NCI-H2107 treated with DMSO at 0.1 percent for 48 hours (cell line): Measurements from ENCODE around the gene ADAMTS16.

ENCODE experiments used
- DNase-seq: peaks from one replicate; lab custom pipeline; 2025; ENCODE audit not compliant: unreplicated experiment; lab: John Stamatoyannopoulos, UW

The ADAMTS16 gene

DNA sequence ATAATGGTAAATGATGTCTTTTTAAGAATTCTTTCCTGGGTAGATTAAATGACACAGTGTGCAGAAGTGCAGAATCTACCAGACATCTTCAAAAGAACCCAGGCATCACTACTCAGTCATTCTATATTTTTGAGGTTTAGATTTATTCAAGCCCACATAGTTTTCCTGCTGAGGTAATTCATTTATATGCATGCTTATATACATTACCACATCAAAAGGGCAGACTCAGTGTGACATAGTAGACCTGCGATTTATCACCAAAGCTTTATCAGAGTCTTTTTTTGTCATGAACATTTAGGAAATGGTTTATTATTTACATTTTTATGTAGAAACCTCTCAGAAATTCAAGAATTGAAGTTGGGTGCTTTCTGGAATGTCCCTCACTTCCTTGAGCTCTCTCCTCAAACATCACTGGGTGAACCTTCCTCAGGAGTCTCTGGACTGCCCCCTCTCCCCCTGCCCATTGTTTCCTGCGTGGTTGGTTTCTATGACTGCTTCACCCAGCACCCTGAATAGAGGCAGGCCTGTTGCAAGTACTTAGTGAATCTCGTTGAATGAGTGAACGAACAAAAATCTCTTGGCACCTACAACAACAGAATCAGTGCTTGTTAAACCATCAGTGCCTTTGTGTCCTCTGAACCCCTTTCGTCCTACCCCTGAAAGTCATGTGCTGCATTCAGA lies 42.5 kb downstream of the ADAMTS16 start:
- no peak for DNase-seq

DNA sequence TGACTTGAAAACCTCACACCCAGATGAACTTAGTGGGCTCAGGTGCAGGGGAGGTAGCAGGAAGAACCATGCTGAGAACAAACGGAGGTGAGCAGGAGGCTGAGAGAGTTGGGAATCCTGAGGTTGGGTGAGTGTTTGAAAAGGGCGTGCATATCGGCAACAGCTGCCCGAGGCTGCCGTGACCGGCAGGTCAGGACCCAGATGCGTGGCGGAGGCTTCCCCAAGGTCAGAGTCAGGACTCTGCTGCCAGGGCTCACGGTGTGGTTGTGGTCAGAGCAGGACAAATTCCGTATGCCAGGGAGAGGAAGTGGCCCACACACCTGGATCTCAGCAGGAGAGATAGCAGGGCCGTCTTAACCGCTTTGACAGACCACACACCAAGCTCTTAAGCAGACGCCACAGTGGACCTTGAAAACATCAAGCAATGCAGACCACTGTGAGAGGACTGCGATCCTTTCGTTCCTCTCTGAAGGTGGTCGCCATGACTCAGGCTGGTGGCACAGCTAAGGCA lies 43.1 kb downstream of the ADAMTS16 start:
- no peak for DNase-seq

DNA sequence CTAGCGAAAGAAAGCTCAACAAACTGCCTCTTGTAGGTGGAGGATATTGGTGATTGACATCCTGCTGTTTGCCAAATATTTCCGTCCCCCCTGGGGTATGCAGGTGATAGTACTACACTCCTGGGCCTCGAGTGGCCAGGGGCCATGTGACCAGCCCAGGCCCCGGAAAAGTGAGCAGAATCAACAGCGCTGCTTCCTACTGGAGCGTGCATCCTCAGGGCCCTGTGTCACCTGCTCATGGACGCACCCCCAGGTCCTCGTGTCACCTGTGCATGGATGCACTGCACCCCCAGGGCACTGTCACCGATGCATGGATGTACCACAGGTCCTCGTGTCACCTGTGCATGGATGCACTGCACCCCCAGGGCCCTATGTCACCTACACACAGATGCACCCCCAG lies 43.8 kb downstream of the ADAMTS16 start:
- DNase-seq = no peak

DNA sequence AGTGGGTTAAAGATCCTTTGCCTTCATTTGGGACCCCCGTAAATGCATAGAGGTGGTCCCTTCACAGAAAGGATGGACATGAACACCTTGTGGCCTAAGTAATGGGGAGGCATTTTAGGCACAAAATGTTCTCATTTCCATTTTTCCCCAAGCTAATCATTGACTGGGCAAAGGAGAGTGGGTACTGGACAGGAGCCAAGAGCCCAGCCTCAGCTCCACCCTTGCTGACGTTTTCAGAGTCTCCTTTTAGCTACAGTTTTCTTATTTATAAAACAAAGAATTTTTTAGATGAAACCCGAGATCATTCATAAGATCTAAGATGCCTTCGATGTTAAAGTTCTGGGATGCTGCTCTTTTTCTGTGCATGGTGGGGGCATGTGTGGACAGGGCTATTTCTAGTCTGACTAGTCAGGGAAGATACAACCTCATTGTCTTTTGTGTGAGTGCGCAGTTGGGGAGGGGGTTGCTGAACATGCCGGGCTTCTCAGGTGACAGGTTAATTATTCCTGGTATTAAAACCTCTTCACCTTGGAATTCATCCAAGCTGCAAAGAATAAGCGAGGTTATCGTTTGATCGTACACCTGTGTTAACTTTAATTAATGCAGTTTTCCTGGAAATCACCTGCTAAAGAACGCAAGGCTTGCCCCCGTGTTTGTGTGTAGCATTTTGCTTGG lies 48.4 kb downstream of the ADAMTS16 start:
- peak; percentile 18 for DNase-seq

DNA sequence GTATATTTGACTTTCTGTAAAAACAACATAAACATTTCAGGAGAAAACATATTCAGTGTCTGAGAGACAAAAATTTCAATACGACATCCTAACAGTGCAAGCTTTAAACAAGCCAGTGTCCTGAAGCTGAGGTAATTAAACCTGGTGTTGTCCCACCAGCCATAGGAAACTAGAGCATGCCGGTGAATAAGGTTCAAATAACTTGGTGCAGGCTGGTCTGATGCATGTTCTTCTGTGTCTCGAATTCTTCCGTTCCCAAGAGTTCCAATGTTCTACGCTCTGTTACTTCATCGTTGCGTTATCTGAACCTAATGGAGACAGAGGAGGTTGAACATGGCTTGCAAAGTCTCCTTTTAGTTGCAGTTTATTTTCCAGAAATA lies 48.9 kb downstream of the ADAMTS16 start:
- no peak for DNase-seq

DNA sequence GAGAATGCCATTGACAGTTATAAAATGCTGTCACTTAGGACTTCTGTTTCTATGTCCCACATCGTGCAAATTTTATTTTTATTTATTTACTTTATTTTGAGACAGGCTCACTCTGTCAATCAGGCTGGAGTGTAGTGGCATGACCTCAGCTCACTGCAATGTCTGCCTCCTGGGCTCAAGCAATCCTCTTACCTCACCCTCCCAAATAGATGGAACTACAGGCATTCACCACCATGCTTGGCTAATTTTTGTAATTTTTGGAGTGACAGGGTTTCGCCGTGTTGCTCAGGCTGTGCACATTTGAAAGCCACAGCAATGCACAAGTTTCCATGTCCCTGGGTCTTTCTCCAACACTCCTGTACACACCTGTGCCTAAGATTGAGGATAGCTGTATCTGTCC lies 51.8 kb downstream of the ADAMTS16 start:
- no peak for DNase-seq

DNA sequence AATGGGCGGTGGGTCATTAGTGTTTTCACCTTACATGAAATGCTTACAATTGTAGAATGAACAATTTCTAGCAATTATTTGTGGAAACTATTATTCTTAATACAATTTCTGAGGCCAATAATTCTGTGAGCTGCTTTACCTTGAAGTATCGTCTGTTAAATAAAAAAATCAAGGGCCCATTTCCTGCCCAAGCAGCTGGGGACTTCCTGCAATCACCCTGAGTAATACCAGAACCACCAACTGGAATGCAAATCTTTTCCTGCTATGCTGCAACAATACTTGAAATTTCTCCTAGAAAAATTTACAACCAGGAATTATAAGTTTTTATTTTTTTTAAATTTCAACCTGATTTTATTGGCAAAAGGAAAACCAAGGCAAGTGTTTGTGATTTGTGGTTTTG lies 52.6 kb downstream of the ADAMTS16 start:
- no peak for DNase-seq

DNA sequence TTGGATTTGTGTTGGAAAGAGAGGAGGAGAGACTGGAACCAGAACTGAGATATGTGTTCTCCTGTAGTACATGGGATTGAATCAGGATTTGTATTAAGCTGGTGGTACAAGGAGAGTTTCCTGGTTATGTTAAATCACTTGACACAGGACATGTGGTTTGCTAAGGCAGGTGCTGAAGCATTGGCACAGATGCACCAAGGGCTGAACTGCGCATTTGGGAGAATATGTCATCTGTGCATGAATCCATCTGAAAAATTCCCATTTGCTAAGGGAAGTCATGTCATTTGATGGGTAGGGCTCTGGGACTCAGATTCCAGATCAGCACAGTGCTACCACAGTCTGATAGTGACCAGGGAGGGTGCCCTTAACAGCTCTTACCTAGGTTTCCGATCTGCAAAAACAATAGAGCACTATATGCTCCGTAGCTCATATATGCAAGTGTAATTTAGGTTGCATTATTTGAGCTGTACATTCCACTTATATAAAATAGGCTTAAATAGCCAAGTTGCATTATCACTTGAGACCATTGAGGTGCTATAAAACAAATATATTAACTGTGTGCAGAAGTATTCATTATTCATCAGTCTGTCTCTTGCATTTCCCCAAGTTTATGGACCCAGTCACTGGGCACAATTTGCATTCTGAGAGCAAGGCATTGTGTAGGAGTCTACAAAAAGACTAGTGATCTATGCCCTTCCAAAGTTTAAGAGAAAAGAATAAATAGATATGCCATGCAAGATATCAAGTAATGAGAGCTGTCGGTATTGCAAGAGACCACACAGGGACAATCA lies 55.2 kb downstream of the ADAMTS16 start:
- DNase-seq = no peak

DNA sequence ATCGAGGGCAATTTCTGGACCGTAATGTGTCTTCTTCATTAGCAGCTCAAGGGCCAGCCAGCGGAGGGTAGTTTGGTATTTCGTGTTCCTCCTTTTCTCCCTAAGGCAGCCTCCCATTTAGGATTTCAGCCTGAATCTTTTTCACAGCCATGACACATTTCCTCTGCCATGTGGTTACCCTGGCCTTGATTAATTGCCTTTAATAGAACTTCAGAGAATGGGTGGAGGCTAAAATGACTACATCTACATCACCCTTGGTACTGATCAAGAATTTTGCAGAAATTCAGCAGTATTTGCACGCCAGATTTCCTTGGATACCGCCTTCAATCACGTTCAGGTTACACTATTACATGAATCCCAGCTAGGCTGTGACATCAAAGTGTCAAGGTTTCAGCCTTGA lies 58.0 kb downstream of the ADAMTS16 start:
- no peak for DNase-seq

DNA sequence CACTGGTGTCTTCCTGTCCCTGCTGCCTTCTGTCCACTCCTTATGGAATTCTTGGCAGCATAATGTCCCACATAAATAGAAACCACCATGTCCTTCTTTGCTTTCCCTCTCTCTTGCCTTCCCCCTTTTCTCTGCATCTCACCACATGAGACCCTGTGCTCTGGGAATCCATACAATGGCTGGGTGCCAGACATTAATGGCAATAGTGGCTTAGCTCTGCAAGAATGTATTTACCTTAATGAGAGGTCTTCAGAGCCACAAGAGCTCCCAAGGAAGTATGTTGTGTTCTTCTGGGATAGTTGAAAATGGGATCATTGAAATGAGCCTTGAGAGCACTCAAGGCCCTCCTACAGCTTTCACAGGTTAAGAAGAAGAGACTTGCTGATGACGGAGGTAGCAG lies 58.7 kb downstream of the ADAMTS16 start:
- no peak for DNase-seq

DNA sequence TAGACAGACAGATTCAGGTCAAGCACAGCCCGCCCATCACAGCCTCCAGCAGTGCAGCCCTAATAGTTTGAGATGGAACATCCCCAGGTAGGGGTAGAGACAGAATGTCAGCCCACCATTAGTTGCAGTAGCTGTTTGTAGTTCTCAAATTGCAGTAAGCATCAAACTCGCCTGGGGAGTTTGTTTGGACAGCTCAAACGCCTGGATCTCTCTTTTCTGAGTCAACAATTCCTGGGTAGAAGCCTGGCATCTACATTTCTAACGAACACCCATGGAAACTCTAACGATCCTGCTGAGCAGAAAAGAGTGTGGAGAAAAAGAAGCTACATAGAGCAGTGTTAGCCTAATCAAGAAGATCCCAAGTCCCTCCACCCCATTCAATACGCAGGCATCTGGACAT lies 59.4 kb downstream of the ADAMTS16 start:
- DNase-seq = no peak

DNA sequence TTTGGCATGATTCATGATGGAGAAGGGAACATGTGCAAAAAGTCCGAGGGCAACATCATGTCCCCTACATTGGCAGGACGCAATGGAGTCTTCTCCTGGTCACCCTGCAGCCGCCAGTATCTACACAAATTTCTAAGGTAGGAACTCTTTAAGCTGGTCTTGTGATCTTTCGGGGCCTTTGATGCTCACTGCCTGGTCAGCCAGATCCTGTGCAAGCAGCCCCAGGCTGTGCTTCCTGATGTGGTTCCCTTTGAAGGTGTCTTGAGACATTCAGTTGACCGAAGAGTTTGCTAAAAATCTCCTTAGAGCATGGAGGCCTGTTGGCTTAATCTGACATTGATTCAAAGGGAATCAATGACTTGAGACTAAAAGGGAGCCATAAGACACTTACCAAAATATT lies 60.0 kb downstream of the ADAMTS16 start:
- DNase-seq = no peak

DNA sequence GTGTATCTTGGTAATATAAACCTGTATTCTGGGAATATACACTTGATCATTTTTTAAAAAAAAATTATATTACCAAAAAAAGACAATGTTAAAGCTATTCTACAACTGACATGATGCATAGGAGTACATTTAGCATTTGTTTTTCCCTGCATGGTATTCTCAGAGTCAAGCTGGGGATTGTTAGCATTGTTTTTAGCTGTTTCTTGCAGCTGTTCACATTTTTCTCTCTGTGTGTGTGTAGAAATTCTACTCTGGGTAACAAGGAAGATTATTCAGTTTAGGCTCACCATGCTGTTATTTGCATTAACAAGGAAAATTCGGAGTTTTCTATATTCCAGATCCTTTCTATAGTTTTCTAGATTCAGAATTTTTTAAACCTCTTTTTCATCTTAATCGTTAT lies 62.2 kb downstream of the ADAMTS16 start:
- DNase-seq = no peak

DNA sequence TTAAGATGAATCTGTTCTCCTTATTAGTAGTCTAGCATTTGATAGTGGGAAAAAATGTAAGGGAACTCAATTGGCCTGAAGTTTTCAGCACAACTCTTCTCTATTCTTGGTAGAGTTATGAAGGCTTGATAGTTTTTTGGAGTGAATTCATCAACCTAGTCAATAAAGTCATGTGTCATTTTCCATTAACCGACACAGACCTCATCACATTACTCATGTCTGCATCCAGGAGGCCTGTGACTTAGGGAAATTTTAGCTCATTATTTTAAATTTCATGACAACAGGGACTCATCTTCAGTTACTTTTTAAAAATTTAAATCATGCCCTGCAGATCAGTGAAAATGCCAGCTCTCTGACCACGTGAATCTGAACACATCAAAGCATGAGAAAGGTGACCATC lies 63.3 kb downstream of the ADAMTS16 start:
- no peak for DNase-seq

DNA sequence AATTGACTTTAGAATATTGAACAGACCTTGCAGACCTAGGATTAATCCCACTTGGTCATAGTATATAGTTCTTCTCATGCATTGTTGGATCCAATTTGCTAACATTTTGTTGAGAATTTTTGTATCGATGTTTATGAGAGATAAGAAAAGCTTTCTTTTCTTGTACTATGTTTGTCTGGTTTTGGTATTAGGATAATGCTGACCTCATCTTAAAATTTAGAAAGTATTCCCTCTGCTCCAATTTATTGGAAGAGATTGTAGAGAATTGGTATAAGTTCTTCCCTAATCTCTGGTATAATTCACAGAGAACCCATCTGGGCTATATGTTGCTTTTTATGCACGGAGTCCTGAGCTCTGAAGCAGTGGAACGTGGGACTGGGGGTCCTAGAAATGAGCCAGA lies 67.7 kb downstream of the ADAMTS16 start:
- DNase-seq = no peak

DNA sequence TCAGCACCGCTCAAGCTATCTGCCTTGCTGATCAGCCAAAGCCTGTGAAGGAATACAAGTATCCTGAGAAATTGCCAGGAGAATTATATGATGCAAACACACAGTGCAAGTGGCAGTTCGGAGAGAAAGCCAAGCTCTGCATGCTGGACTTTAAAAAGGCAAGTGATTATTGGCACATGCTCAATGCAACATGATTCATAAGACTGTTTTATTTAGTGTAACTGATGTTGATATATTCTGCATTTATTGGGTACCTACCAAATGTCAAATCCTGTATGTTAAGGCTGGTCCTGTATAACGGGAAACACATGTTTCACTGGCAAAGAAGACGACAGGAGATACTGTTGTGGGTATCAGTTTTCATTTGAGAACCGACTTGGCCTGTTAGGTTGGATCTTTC lies 69.0 kb downstream of the ADAMTS16 start:
- DNase-seq = no peak

DNA sequence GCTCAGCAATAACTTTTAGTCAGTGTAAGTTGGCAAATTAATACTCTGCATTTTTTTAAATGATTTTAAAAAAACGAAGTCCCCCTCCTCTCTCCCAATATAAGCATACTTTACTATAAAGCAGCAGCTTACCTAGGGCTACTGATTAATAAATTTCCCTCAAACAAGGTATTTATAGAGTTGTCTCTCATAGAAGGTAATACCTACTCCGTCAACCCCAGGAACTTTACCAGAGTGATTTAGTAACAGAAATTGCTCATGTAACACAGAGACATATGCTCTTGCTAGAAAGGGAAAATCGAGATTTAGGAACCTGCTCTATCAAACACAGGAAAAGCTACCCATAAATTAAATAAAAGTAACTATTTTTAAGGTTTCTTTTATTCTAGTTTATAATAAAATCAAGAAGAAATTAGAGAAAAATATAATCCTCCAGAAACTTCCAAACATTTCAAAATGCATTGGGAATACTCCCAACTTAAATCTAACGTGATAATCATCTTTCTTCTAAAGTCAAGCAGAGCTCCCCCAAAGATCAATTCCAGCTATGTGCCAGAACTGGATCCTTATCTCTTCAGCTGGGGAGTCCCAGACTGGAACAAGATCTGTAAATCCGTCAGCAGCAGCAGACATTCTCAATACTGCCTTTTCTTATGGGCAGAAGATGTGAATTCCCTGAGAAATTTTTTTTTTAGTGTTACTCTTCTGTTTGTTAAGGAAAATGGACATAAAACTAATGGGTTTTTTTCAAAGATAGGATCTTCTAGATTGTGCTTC lies 69.6 kb downstream of the ADAMTS16 start:
- DNase-seq = no peak

DNA sequence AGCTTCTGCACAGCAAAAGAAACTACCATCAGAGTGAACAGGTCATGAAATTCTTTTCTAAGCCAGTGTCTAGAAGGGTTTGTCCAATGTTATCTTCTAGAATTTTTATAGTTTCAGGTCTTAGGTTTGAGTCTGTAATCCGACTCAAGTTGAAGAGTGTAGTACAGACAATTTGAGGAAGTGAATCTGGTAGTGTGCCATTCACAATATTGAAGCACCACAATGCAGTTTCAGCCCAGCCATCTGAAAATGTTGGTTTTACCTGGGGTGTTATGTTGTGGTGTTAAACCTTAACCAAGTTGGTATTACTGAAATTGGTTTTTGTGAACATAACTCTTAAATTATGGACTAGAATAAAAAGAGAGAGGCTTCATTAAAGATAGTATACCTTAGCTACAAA lies 77.2 kb downstream of the ADAMTS16 start:
- DNase-seq = no peak

DNA sequence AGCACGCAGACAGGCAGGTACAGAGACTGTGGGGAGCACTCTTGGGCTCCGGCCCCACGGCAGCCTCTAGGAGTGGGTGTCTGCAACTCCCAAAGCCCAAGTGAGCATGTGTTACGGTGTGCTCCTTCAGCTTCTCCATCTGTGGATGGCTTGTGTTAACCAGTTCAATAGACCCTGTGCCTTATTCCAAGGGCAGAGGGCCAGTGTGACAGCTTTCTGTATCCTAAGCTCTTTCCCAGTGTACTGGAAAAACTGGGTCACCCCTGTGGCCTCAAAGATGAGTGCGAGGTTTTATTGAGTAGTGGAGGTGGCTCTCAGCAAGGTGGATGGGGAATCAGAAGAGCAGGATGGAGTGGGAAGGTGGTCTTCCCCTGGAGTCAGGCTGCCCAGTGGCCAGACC lies 78.3 kb downstream of the ADAMTS16 start:
- DNase-seq = no peak

DNA sequence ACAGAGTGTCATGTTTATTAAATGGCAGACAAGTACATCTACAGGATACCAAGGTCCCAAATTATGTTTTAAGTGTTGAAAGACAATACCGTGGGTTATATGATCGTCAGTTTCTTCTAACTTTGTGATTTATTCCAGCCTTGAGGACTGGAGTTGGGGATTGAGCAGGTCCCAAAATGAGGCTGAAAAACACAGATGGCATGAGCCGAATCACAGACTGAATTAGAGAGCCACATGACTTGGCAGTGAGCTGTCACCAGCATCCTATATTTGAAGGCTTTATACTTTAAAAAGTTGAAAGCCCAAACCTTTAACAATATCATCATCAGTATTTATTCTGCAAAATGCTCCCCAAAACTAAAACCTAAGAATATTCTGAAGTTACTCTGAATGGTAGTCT lies 79.4 kb downstream of the ADAMTS16 start:
- DNase-seq = no peak

DNA sequence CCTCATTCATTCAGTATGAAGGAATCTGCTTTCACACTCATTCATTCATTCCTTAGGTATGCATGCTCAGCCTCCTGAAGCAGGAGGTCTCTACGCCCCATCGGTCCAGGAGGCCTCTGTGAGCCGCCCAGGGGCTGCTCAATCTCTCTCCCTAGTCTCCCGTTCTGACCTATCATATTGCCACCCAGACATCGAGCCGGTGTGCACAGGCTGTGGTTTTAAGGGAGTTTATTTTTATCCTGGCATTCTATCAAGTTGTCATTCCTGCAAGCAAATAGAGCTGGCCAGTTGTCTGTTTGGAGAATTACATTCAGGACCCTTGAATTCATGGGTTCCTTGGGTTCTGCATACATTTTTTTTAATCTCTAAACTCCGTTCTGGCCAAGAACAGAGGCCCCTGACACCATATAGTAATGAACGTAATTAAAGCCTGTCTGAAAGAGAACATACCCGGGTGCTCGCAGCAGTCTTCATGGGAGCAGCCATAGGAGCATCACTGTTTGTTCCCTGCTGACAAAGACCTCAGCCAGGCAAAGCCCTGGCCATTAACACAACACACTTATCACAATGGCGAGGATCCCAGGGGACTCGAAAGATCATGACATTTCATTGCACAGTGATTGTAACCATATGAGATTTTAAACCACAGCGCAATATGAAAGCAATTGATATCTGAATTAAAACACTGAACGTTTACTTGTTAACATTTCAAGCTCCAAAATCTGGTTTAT lies 80.9 kb downstream of the ADAMTS16 start:
- DNase-seq = no peak
